GM18907 (cell line): Measurements from ENCODE around the gene RPP25L.
A peak's percentile ranks its signal among the peaks of the same experiment; 100 is the strongest.

Experiments
- ATAC-seq: cut with Tn5 transposase; IDR thresholded peaks from one replicate; pipeline ENCODE4 v1.9.1; 2021; ENCODE audit warnings: mild to moderate bottlenecking, moderate library complexity; ENCODE audit not compliant: unreplicated experiment

Gene RPP25L

DNA sequence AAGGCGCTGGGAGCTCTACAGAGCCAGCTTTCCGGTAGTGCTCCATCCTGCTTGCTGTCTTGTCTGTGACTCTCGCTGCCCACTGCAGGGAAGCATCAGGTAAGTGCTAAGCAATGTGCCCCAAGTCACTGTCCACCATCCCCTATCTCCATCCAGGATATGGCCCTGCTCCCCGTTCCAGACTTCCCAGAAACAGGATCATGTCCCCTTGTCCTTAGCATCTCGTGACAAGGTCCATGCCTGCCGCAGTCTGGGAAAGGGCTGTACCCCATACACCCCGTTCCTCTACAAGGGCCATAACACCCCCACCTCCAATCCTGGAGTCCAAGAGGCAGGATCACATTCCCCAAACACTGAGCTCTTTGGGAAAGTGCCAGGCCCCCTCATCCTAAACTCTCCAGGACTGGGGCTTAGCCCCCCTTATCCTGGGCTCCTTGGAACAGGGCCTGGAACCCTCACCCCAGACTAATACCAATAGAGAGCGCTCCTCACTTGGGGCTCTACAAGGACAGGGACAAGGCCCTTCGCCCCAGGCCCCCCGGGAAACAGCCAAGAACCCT, 566 bp downstream of the RPP25L start:
- ATAC-seq, result peak; percentile 5

DNA sequence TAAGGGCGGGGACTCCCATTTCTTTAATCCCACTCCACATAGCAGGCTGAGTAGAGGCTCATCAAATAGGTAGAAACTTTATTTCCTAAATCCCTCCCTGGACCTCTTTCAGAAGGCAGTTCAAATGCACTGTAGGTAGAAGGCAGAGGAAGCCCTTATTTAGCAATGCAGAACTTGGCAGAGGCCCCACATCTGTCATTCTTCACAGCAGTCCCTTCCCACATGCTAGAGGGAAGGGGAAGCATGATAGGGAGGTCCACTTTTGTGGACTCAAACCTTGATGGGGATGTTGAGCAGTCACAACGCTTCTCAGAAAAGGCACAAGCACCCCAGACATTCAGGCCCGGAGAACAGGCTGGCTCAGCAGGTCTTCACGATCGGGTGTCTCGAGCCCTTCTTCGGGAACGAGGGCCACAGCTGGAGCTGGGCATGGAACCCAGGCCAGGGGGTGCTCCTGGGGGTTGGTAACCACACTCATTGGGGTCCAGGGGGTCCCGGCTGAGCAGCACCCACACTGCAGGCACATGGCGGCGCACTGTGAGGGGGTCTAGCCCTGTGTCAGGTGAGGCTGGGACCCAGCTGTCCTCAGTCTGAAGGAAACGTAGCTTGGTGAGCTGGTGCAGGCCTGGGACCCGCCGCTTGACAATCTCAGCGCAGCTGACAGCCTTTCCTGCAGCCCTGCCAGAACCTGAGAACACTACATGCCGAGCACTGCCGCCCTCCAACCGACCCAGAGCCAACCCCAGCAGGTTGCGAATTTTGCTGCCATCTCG, 1.3 kb downstream of the RPP25L start:
- no peak for ATAC-seq

DNA sequence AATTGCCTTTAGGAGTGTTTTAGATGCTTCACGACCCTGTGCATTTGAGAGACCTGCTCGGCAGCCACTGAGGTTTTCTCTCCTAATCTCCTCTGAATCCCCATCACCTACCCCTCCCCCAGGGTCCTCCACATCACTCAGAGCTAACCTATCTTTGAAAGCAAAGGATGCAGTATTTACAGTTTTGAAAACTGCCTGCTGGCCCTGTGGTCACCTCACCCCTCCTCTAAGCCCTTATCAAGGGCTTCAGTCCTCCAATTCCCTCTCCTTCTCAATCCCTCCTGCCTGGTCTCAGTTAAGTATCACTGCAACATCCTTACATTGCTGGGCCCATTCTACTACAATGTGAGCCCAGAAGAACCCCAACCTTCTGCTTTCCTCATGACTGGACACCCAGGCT, 4.6 kb downstream of the RPP25L start:
- ATAC-seq, result no peak

DNA sequence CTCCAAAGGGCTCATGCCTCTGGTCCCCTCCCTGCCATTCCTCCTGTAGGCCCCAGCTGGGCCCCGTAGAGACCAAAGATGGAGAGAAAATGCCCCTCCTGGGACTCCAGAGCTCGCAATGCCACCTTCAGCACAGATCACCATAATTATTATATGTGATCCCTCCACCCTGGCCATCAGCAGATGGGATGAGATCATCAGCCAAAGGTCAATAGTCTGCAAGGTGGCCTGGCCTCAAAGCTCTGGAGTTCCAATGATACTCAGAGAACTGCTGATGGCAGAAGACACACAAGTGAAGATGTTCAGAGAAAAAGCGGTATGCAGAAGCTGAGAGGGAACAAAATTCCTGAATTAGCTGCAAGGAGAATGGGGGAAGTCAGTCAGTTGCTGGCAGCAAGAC, 5.0 kb downstream of the RPP25L start:
- ATAC-seq, result no peak

DNA sequence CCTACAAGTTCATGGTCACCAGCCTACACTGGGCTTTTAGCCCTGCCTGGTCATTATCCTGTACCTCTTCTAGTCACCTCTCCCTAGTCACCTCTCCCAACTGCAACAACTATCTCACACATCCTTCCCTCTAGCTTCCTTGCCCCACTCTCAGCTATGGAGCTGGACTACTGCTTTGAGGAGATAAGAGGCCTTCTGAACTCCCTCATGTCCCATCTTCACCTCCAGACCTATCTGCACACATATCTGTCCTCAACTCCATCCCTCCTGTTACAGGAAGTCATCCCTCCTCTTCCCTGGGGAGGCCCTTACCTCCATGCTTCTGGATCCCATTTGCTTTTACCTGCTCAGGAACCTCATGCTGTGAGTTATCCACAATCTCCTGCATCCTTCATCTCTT, 5.7 kb downstream of the RPP25L start:
- ATAC-seq, result no peak

DNA sequence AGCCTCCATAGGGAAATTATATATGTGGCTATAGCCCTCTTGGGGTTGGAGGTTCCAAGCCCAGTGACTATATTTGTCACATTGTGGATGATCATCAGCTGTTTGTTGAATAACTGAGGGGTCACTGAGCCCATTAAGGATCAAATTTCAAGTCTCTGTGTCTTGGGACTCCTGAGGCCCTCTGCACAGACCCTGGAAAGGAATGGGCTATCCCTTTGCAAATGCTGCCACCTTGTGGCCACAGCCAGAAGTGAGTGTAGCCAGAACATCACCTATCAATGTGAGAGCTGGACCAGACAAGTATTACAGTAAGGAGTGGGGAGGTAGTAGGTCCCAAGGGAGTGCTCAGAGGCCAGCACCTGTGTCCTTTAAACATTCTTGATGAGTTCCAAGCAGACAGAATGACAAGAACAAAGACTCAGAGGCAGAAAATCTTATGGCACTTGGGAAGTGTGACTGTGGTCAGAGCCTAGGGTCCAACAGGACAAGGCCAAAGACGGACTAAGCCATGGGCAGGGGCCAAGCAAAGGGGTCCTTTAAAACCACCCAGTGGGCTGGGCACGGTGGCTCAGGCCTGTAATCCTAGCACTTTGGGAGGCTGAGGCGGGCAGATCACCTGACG, 8.2 kb downstream of the RPP25L start:
- ATAC-seq, result peak; percentile 62

DNA sequence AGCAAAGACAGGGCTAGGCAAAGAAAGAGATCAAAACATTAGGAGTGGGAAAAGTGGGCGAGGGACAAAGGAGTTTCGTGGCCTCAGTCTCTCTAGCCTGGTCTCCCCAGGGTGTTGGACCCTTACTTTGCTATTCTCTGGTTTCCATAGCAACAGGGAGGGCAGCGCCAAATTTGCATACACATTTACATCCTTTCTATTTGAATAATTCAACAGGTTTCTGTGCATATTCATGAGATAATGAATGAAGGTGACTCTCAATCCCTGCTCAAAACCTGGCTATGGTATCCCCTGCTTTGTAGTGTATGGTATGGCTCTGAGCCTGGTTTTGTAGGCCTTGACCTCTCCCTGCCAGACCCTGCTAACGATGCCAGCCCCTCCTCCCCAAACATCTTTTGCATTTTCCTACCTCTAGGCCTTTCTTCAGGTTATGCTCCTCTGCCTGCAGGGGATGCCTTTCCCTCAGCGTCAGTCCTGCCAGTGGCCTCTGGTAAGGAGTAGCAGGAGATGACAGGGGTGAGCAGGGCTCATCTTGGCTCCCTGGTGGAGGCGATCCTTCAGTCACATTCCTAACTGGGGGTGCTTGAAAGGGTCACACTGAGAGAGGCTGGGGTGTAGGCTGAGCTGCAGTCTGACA, 9.8 kb downstream of the RPP25L start:
- no peak for ATAC-seq

DNA sequence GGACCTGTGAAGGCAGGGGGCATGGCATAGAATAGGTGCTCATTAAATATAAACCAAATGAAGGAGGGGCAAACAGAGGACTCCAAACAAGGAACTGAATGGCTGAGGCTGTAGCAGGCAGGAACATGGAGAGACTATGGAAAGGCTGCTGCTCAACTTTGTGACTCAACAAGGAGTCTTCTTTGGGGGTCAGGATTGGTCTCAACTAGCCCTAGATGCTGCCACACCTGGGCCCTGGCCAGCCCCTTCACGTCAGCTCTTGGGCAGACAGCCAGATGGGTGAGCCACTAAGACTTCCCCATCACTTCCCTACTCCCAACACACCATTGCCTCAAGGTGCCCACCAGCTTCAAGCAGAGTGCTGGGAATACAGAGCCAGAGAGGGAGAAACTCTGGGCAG, 11.0 kb downstream of the RPP25L start:
- ATAC-seq, result no peak

DNA sequence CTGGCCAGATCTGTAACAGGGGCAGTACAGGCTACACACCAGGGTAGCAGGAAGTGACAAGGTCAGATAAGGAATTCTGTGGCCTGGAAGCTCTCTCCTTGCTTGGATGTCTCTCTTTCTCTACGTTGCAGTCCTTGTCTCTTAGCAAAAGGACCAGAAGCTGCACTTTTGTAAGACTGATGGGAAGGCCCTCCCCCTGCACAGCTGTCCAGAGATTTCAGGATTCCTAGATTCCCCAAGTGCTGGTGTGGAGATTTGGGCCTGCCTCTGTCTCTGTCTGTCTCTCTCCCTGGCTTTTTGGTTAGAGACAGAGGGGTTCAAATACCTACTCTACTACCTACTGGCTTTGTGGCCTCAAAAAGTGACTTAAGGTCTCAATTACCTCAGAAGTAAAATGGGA, 12.4 kb downstream of the RPP25L start:
- no peak for ATAC-seq

DNA sequence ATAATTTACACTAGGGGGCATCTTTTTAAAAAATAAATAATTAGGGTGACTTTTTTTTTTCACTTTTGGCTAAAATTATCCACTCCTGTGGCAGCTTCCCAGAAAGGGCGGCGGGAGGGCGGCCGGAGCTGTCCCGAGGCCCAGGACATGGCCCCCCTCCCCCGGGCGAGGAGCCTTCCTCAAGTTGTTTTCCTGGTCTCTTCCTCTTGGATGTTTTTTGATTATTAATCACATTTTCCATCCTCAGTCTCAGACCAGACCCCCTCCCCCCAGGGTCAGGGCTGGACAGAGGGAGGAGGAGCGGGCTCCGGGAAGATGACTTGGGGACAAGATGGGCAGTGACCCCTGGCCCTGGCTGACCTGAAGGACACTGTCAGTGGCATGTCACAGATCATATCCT, 17.7 kb downstream of the RPP25L start:
- no peak for ATAC-seq

DNA sequence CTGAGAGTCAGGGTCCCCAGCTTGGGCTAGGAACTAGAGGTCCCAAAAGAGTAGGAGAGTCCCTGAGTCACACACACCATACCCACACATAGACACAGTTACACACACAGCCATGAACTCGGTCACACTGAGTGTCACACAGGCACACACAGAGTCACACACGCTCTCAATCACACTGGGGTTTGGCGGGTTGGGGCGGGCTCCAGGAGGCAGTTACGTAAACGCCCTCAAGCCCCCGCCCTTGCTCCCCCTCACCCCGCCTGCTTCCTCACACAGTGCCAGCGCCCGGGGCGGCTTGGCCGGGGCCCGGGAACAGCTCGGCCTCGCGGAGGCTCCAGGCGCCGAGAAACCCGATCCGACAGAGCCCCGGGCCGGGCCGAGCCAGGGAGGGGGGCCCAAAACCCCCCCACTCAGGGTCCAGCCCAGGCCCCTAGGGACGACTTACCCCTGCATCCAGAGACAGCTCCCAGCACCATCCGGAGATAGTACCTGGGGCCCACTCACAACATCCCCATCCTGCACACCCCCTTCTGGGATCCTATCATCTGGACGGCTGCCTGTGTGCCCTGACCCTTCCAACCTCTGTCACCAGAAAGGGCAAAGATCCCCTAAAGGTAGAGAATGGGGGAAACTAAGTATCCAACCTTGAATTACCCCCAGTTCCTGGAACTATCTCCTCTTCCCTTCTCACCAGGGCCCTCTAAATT, 18.8 kb downstream of the RPP25L start:
- ATAC-seq, result no peak

DNA sequence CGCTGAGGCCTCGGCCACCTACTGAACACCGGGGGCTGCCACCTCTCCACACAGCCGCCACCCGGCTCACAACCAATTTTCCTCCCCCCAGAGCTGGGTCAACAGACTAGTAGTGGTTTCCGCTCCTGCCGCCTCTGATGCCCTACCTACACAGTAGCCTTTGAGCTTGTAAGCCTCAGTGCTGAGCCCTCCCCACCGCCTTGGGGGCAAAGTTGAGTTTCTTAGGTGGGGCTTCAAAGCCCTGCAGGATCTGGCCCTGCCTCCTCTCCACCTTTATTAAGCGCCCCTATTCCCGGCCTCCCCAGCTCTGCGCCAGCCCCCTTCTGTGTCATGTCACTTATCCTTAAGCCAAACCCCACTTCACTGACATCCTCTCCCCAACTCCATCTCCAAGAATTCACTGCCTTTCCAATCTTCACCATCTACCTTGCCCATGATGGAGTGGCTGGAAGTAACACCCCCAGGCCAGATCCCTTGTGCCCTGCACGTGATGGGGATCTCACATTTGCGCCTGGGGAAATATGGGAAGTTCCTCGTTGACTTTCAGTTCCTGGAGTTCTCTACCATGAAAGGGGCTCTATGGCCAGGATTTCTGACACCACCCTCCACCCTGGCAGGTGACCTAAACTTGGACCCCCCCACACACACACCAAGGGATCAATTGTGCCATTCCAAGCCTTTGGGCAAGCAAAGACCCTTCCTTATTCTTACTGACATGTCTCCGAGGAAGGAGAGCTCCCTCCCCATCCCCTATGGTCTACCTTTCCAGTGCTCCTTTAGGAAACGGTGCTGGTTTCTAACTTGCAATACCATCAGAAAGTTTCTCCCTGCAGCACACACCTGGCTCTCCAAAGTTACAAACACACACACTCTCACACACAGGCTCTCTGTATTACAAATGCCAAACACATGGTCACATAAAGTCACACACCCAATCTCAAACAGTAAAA, 19.7 kb downstream of the RPP25L start:
- ATAC-seq, result no peak

DNA sequence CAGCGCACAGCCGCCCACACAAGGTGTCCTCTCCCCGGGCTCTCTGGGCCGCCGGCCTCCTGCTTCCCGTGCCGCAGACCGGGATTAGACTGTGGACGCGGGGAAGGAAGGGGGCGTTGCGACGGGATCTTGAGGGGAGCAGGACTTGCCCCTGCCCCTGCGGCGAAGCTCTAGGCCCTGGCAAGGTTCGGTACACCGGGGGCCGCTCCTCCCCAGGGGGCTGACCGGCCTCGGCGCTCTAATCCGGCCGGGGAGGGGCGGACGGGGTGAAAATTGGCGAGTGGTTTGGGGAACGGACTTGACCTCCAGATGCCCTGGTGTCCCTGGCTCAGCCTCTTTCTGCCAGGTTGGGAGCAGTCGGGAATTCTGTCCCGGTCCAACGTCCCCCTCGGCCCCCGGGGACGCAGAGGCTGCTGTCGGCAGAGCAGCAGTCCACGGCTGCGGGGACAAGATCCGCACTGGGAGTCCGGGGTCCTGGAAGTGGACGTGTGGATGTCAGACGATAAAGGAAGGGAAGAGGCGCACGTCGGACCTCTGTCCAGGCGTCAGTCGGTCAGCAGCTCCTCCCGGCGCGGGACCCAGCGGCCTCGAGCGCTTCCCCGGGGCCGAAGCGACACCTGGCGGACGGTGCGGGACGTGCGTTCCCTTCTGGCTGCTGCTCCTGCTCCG, 20.5 kb downstream of the RPP25L start:
- peak; percentile 76 for ATAC-seq

DNA sequence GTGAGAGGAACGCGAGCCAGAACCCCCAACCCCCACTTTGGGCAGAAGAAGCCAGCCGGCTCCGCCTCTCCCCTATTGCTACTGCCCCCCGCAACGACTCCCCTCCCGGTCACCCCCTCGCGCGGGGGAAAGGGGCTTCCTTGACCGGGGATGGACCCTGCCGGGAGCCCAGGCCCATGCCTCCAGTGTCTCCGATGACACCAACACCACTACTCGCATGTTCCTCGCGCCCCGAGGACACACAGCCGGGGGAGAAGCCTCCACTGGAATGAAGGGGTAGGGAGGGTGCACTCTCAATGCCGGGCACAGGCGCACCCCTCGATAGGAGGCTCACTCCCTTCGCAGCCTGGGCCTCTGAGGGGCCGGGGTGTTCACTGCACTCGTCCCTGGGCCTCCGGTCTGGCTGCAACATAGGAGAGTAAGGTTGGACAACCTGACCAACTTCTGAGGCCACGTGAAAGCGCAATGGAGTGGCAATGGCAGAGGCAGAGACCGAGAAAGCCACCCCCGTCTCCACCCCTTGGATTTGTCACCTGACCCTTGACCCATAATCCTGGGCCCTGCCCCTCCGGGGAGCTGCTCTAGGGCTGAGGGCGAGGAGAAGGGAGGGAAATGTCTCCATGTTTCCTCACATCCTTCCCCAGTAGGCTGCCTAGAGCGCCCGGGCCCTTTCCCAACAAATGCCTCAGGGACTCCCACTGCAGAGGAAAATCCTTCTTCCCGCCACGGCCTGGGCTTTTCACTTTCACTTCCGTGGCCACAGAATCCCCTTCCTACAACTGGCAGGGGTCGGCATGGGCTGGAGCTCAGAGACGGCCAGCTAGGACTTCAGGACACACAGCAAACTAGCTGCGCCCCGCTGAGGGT, 21.3 kb downstream of the RPP25L start:
- no peak for ATAC-seq

DNA sequence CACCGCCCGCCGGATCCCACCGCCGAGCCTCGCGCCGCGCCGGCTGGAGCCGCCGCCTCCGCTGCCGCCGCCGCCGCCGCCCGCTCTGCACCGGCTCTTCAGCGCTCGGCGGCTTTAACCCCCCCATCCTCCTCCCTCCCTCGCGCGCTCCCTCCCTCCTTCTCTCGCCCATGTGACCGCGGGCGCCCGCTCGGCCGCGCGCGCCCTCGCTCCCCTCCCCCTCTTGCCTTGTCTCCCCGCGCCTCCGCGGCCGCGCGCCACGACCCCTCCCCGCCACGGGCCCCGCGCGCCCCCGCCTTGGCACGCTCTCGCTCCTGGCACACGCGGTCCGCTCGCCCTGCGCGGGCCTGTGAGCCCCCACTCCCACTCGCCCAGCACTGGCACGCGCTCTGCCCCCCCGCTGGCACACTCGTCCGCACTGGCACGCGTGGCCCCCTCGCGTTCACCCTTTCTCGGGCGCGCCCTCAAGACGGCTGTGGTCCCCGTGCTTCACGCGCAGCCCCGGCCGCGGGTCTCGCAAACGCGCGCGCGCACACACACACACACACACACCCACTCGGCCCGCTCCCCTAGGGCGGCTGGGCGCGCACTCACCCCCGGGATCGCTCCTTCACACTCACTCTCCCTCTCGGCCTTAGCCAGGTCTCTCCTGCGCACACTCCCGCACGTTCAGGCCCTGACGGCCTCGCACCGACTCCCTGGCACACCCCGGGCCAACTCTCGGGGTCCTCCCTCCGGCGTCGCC, 22.1 kb downstream of the RPP25L start, which contains the start of gene CNTFR:
Gene CNTFR (minus strand): TSS at position 89 of the 745 bp plus-strand sequence. CDS start 20,743 bp downstream, outside the sequence.
- ATAC-seq, result no peak

DNA sequence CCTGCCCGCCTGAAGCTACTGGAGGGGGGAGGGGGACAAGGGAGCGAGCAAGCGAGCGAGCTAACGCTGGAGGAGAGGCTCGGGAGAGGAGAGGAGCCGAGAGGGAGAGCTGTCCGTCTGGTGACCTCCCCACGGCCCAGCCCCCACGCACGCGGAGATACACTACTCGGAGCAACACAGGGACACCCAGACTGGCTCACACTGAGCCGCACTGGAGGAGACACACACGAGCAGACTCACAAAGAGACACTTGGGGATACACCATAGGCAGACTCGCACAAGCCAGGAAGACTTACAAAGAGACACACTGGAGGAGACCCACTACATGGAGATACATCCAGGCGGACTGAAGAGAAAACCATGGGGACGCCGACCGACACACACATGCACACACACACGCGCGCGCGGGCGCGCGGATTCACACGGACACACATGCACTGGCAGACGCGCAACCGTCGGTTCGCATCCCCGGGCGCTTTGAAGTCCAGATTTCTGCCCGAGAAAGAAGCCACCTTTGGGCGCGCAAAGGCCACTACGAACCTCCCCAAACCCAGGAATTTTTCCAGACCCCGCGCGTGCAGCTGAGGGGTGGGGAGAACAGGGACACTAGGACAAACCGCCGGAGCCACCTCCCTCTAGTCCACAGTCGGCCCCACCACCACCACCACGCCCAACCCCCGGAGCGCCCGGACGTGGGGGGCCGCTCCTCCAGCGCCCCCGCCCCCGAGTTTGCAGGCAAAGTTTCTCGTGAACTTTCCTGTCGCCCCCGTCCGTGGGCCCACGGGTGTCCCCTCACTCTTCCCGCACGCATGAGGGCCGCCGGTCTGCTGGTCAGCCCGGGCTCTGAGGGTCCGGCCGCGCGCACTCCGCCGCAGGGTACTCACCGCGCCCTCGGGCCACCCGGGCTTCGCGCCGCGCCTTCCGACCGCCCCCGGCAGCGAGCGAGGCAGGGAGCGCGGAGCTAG, 22.9 kb downstream of the RPP25L start:
- no peak for ATAC-seq

DNA sequence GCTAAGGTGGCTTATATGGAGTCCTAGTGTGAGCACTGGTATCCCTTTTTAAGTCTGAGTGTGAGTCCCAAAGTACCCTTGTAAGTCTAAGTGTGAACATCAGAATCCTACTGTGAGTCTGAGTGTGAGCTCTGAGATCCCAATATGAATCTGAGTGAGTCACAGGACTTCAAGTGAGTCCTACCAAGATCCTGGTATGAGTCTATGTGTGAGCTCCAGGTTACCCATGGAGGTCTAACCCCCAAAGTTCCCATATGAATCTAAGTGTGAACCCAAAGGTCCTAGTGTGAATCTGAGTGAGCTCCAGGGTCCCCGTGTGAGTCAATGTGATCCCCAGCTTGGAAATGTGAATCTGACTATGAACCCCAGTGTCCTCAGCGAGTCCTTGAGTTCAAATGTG, 24.6 kb downstream of the RPP25L start:
- ATAC-seq, result no peak
